Hematopoietic multipotent progenitor cell (in vitro differentiated cells): ENCODE results near the gene CCDC69. TPM values are rescaled to one million over a fixed set of nuclear protein-coding genes. Genes with fewer than 3 reads are reported as not detected.
"Not testable (repeated sequence)": the region's sequence is repeated elsewhere in the genome, so short reads cannot be mapped to it uniquely, and the experiment has no call there.

Source experiments
- DNase-seq, 3 donors: peaks; one replicate each; pipeline ENCODE4 v3.0.0-alpha.2; 2011 to 2015; ENCODE audit warnings: low read depth in 2 of 3, low spot score in 2 of 3
- total RNA-seq: library from RNA; depleted of rRNA; stranded (reverse); fragments of >200 nt; gene quantifications from one replicate; pipeline ENCODE4 v1.2.3, GENCODE V29; 2012

CCDC69 gene
- total RNA-seq, 1 donor, result 33.7 TPM

DNA sequence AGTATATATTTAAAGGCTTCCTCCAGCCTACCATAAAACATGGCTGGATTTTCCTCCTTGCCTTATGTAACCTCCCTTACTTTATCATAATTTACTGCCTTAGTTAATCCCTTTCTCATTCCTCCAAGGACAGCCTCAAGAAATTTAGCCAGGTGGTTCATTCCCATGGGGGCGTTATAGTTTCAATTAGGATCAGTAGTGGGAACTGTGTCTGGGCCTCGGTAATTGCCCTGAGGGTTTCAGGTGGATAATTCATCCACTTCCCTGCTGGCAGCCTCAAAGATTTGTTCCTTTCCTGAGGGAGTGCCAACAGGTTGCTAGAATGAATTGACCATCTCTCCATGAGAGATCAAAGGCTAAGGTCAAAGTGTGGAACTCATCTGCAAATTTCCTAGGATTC, 24.8 kb upstream of the CCDC69 start:
- DNase-seq, result no peak

DNA sequence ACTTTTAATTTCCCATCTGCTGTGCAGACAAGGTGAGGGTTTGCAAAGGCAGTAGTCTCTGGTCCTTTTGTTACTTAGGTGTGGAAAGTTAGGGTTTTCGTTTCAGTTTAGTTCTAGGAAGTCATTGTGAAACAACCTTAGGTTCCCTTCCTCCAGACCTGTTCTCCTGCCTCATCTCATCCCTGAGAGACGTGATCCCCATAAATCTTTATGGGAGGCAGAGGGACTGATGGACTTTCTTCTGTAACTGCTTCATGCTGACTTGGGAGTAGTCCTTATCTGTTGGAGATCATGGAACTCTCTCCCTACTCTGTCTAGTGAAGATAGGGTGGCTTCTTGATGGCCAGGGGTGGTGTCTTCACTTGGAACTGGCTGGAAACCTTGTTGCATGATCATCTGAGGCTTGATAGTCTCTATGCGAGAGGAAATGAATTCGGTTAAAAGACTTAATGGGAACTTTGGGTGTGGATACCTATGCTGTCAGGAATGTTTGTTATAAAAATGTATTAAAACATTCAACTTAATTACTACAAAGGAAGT, 21.9 kb upstream of the CCDC69 start:
- no peak for DNase-seq

DNA sequence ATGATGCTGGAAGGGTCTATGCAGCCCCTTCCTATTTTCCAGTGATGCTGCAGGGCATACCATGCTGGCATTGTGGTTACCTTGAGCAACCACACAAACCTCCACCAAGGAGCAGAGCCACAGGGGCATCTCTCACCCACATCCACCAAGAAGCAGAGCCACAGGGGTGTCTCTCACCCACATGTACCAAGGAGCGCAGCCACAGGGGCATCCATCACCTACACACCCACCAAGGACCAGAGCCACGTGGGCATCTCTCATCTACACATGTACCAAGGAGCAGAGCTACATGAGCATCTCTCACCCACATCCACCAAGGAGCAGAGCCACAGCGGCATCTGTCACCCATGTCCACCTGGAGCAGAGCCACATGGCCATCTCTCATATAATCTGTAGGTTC, 20.3 kb upstream of the CCDC69 start:
- no peak for DNase-seq

DNA sequence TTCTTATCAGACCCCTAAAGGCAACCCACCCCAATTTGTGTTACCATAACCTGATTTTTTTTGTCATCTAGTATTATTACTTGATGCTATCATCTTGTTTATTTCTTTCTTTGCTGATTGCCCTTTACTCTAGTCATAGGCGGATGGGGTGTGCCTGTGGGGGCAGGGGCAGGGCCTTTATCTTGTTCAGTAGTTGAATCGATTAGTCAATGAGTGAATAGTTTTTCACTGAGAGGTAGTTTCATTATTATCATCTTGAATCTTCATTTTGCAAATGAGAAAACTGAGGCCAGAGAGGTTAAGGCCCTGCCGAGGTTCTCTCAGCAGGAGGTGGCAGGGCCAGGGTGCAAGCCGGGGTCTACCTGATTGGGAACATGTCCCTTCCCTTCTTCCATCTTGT, 19.7 kb upstream of the CCDC69 start:
- DNase-seq, result no peak

DNA sequence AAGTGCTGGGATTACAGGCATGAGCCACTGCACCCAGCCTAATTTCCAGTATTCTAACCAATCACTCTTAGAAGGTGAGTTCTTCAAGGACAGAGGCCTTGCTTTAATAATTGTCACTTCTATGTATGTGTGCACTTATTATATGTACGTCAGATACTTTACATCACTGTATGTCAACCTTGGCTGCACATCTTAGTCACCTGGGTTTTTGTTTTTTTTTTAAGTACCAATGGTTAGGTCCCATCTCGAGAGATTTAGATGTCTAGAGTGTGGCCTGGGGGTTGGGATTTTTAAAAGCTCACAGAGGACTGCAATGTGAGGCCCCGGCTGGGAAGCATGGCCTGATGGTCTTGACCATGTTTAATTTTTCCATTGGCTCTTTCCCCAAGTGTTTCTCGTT, 19.2 kb upstream of the CCDC69 start:
- no peak for DNase-seq

DNA sequence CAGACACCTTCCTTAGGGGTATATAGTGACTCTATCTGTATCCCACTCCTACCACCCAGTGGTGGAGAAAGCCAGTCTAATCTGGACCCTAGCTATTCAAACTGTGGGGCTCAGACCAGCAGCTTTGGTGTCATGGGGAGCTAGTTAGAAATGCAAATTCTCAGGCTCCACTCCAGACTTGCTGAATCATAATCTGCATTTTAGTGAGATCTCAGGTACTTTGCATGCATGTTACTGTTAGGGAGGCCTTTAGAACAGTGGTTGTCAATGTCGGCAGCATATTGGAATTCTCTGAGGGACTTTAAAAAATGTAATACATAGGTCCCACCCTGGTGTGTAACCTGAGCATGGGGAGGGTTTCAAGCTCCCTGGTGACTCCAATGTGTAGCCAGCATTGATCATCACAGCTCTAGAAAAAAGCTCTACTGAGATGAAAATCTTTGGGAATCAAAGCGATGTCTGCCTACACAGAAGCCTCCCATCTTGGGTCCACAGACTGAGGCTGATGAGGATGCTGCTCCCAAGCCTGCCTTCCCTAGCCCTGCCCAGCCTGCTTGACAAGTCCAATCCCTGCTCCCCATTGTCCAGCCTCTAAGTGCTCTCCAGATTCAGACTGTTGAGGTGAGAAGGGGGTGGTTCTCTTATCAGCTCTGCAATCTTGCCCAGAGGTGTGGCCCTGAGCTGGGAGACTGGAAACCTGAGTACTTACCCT, 17.2 kb upstream of the CCDC69 start:
- DNase-seq, result no peak

DNA sequence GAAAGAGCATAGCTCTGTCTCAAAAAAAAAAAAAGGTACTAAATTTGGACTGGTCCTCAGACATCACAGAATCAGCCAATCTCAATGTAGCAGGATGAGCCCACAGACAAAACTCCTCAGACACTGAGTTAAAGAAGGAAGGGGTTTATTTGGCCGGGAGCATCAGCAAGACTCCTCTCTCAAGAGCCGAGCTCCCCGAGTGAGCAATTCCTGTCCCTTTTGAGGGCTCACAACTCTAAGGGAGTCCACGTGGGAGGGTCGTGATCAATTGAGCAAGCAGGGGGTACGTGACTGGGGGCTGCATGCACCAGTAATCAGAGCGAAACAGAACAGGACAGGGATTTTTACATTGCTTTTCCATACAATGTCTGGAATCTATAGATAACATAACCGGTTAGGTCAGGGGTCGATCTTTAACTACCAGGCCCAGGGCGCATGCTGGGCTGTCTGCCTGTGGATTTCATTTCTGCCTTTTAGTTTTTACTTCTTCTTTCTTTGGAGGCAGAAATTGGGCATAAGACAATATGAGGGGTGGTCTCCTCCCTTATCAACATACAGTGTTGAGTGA, 16.5 kb upstream of the CCDC69 start:
- DNase-seq, result not testable (repeated sequence)

DNA sequence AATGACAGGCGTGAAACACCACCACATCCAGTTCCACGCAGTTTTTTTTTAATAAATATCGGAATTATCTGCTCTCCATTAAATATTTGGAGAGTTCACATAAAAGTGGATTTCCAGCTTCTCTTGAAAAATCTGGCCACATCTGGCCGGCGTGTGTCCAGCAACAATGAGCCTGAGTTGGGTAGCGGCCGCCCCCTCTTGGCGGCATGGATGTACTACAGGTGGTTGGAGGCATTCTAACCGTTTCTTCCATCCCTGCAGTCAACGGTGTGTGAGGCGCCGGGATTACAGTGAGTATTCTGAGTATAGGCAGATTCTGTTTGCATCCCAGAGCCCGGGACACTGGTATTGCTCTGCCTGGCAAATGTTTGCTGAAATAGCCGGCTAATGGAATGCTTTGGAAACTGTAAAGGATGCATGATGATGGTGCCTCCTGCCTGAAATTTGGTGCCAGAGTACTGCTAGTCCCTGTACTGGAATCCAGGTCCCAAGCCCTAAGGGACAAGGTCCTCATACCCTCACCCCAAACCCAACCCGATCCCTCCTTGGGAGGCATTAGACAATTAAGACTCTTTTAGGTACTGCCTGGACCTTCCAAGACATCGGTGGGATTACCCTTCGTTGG, 15.5 kb upstream of the CCDC69 start:
- peak in 1 of 3 donors; percentile 47 for DNase-seq

DNA sequence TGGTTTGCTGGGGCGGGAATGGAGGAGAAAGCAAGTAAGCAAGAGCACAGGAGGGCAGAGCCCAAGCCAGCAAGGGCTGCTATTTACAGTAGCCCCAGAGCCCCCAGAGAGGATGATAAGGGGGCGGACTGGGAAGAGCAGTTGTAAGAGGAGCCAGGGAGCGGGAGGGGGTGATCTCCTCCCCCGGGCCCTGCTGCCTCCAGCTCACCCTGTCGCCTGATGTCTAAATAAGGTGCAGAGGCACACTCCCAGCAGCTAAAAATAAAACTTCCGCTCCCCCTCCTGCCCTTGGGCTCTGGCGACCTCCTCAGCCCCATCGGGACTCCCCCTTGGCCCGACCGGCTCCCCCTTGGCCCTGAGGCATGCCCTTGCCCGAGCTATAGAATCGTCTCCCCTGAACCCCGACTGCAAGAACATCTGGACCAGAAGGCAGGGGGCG, 14.4 kb upstream of the CCDC69 start:
- DNase-seq, result no peak

DNA sequence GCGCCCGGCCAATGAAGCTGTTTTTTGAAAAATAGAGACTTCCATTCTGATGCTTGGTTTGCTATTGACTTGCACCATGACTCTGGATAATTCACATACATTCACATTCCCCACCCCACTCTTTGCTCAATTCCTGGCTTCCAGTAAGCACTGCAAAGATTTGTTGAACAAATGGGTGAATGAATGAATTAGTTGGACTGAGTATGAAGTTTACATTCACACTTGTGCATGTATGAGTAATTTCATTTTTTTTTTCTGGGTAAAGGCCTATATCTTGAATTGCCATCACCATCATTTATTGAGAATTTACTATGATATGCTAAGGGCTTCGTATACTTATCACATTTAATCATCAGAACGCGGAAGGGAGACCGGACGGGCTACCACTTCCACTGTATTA, 13.8 kb upstream of the CCDC69 start:
- no peak for DNase-seq

DNA sequence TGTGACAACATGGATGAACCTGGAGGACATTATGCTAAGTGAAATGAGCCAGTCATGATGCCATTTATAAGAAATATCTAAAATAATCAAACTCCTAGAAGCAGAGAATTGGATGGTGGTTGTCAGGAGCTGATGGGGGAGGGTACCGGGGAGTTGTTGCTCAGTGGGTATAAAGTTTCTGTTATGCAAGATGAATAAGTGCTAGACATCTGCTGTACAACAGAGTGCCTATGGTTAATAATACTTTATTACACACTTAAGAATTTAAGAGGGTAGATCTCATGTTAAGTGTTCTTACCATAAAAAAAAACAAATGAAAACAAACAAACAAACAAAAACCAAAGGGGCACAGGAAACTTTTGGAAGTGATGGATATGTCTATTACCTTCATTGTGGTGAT, 13.0 kb upstream of the CCDC69 start:
- DNase-seq, result no peak

DNA sequence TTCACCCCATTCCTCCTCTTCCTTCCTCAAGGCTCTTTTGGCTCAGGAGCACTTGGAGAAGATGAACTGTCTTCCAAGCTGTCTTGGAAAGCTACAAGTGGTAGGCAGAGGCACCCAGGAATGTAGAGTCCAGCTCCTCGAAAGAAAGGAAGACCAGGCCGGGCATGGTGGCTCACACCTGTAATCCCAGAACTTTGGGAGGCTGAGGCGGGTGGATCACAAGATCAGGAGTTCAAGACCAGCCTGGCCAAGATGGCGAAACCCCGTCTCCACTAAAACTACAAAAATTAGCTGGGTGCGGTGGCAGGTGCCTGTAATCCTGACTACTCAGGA, 11.3 kb upstream of the CCDC69 start:
- DNase-seq, result not testable (repeated sequence)

DNA sequence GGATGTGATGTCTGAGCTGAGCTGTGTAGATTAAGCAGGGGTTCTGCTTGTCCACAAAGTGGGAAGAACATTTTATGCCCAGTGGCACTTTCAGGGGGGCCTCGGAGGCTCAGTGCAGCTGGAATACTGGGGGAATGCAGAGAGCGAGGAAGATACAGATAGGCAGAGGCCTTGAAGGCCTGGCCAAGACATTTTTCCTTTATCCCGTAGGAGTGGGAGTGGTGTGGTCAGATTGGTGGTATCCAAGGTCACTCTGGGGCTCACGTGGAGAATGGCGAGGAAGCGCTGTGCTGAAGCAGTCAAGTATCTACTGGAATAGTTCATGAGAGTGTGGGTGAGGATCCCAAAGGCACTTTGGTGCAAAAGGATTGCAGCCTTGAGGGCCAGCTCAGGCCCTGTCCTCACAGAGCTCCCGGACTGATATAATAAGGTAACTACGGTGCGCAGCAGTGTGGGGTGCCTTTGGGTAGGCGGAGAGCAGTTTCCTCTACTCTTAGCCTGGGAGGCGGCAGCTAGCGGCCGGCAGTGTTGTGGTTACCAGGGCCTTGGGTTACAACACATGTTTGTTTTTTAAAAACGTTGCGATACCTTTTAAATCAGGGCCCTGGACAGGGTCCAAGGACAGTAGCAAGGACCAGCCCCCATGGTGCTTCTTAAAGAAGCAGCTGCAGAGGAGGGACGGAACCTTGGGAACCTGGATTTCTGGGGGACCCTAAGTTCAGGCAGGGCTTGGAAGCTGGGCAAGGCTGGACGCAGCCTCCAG, 10.8 kb upstream of the CCDC69 start:
- peak in 1 of 3 donors; percentile 69 for DNase-seq

DNA sequence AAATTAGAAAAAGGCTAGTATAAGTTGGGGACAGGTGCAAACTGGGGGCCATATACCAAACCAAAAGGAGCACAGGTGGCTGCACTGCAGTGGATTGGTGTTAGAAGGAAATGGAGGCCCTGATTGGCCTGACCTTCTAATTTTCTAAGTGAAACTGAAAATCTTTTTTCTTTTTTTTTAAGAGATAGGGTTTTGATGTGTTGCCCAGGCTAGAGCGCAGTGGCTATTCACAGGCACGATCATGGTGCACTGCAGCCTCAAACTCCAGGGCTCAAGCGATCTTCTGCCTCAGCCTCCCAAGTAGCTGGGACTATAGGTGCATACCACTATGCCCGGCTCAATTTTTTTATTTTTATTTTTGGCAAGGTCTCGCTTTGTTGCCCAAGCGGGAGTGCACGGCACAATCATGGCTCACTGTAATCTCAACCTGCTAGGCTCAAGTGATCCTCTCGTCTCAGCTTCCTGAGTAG, 9.8 kb upstream of the CCDC69 start:
- no peak for DNase-seq

DNA sequence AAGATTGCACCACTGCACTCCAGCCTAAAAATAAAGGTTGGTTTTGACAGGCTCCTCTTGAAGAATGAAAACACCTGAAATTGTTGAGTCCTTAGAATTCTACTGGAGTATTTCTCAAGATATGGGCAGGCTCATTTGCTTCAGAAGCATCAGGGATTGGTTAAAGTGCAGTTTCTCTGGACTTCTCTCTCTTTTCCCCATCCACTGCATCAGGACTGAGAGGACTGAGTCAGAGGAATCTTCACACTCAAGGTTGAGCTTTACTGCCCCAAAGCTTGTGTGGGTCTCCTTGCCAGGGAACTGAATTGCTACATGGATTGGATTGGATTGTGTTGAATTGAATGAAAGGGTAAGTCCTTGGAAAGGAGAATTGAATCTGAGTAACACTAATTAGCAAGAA, 7.5 kb upstream of the CCDC69 start:
- DNase-seq, result no peak

DNA sequence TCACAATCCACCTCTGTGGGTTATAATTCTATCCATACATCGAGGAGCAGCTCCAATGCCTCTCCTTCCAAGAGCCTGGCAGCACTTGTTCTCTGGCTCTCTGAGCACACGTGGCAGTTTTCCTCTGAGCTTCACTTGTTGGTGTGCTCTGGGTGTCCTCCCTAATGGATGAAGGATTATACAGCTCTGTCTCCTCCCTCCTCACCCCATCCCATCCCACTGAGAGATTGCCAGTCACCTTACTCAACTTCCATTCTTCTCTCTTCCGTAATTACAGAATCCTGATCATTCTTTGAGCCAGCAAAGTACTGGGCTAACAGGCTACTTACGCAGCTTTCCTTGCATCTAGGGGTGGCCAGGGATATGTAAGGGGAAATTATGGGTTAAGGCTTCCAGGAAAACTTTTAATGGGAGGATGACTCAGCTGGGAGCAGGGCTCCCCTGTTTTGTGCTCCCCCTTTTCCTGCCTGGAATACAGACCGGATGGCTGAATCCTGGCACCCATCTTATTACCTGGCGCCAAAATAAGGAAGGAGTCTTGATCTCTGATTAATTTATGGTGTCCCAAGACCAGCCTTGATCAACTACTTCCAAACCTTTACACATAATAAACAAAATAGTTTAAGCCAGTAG, 6.3 kb upstream of the CCDC69 start:
- no peak for DNase-seq

DNA sequence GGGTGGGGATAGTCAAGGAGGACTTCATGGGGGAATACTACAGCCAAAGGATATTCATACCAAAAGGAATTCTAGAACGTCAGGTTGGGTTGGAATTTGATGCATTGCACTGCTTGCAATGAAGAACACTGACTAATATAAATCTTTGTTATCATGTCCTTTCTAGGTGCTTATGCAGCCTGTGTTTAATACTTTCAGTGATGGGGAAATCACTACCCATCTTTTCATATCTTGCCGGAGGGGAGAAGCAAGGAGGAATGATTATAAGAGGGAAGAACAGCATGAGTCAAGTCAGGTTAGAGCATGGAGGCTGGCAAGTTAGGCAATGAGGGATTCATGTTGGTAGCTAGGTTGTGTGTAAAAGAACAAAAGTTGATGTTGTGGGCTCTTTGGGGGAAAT, 5.1 kb upstream of the CCDC69 start:
- no peak for DNase-seq

DNA sequence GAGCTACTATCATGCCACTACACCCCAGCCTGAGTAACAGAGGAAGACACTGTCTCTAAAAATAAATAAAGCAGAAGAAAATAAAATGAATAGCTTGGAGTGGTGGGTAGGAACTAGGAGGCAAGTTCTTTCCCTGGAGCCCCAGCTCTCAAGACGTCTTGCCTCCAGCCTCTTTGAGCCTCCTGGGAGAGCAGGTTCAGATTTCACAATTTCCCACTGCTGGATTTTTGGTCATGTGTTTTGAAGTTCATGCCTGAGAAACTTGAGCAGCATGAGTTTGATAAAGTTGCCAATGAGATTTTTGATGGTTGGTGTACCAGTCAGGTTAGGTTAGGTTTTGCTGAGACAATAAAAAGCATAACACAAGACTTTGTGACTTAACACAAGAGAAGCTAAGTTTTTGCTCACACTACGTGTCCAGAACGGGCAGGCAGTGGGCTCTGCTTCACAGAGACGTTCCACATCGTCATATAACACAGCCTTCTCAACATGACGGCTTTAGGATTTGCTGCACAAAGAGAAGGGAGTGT, 4.1 kb upstream of the CCDC69 start:
- DNase-seq, result no peak

DNA sequence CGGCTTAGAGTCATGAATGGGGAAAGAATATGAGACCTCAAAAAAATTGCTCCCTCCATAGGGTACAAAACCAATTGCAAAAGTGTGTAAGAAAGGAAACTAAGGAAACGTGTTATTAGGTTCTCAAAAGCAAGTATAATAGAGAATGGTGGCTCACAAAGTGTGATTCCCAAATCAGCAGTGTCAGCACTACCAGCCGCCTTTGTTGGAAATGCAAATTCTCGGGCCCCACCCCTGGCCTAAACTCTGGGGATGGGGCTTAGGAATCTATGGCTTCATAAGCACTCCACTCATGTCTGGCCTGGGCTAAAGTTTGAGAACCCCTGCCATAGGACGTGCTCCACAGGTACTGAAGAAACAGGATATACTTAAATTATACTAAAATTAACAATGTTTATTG, 1.6 kb upstream of the CCDC69 start:
- no peak for DNase-seq

DNA sequence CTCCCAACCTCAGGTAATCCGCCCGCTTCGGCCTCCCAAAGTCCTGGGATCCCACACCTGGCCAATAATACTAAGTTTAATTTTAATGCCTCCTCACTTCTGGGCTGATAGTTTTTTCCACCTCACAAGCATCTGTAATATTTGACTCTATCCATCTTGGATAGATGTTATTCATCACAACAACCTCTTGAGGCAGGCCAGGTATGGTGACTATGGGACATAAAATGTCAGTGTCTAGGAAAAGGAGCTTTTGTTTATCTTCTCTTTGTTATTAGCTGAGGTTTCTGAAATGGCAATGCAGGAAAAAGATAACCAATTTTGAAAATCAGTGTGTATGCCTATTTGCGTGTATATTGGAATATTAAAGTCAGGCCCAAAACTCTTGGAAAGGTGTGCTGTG, 1.2 kb upstream of the CCDC69 start:
- no peak for DNase-seq

DNA sequence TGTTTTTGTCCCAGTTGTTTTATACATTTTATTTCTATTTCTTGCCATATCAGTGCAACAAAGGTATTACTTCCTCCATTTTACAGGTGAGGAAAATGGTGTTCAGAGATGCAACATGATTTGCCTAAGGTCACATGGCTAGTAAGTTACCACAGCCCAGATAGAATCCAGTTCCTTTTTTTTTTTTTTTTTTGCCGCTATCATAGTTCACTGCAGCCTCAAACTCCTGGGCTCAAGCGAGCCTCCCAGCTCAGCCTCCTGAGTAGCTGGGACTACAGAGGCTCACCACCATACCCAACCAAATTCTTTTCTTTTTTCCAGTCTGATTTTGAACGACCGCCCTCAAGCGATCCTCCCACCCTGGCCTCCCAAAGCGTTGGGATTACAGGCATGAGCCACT, 480 bp upstream of the CCDC69 start:
- DNase-seq, result peak in 1 of 3 donors; percentile 44
